Ectodermal cell (in vitro differentiated cells): ENCODE measurements around the gene ULK3.

ENCODE experiments used
- H3K27ac ChIP-seq: 2 replicates; pipeline ENCODE4 v1.7.0; 2013; ENCODE audit warnings: mild to moderate bottlenecking, low read depth, low read length; ENCODE audit not compliant: insufficient read depth, poor library complexity, severe bottlenecking
- H3K27me3 ChIP-seq: 2 replicates; pipeline ENCODE4 v1.7.0; 2013; ENCODE audit warnings: mild to moderate bottlenecking, low read length; ENCODE audit not compliant: insufficient read depth, control insufficient read depth, poor library complexity, severe bottlenecking
- H3K36me3 ChIP-seq: one replicate; pipeline ENCODE4 v1.7.0; 2013; ENCODE audit warnings: low read length; ENCODE audit not compliant: control insufficient read depth, insufficient read depth
- H3K4me1 ChIP-seq: one replicate; pipeline ENCODE4 v1.7.0; 2013; ENCODE audit warnings: low read length; ENCODE audit not compliant: control insufficient read depth, insufficient read depth
- H3K4me3 ChIP-seq: 2 replicates; pipeline ENCODE4 v1.7.0; 2013; ENCODE audit warnings: low read depth, low read length, control low read depth; ENCODE audit not compliant: insufficient read depth
- H3K9me3 ChIP-seq: 2 replicates; pipeline ENCODE4 v1.7.0; 2013; ENCODE audit warnings: mild to moderate bottlenecking, low read length, moderate library complexity; ENCODE audit not compliant: control insufficient read depth
- WGBS, 2 experiments: methylation state at CpG; one replicate each; pipeline ENCODE4 v1.1.7; 2013; ENCODE audit warnings: missing lambda C conversion rate in 2 of 2; 5-methylcytosine and 5-hydroxymethylcytosine counted together

The ULK3 gene

GRCh38 chr15:74792227-74793016 is 50.5 kb downstream of the ULK3 start:
- WGBS, 2 experiments, result 87 to 90% methylated on average over 12 of the region's 12 CpGs

GRCh38 chr15:74791667-74792066 is 51.3 kb downstream of the ULK3 start:
- H3K27ac ChIP-seq, result no peak overlapping the region

More at GRCh38 chr15:74792227-74793016, 50.5 kb downstream of the ULK3 start:
- H3K27me3 ChIP-seq, result no peaks in the 10 kb centered on the region
- H3K27ac ChIP-seq, result no peak overlapping the region
- no peak overlapping the region for H3K4me3 ChIP-seq
- H3K36me3 ChIP-seq, result no peaks in the 10 kb centered on the region
- H3K9me3 ChIP-seq, result no peaks in the 10 kb centered on the region
- peaks cover 39% of the 10 kb centered on the region for H3K4me1 ChIP-seq

GRCh38 chr15:74791007-74791406 is 51.9 kb downstream of the ULK3 start:
- peaks cover 42% of the 10 kb centered on the region for H3K4me1 ChIP-seq
- no peaks in the 10 kb centered on the region for H3K27me3 ChIP-seq
- no peak overlapping the region for H3K27ac ChIP-seq
- H3K36me3 ChIP-seq, result no peaks in the 10 kb centered on the region
- no peaks in the 10 kb centered on the region for H3K9me3 ChIP-seq
- 100% methylated on average over 1 of the region's 1 CpG; no CpG with 5 or more reads in 1 of the 2 experiments for WGBS, 2 experiments
- H3K4me3 ChIP-seq, result no peak overlapping the region

More at GRCh38 chr15:74791667-74792066, 51.3 kb downstream of the ULK3 start:
- Histone ChIP-seq H3K36me3 (no peaks in the 10 kb centered on the region), H3K27me3 (no peaks in the 10 kb centered on the region), H3K4me3 (no peak overlapping the region), H3K9me3 (no peaks in the 10 kb centered on the region), H3K4me1 (peaks cover 42% of the 10 kb centered on the region)
- WGBS, 2 experiments, result 94 to 95% methylated on average over 7 of the region's 7 CpGs

GRCh38 chr15:74790080-74790916 is 52.7 kb downstream of the ULK3 start:
- Histone ChIP-seq H3K4me3 (no peak overlapping the region), H3K4me1 (peaks cover 42% of the 10 kb centered on the region), H3K27me3 (no peaks in the 10 kb centered on the region), H3K9me3 (no peaks in the 10 kb centered on the region), H3K27ac (no peak overlapping the region), H3K36me3 (no peaks in the 10 kb centered on the region)
- WGBS, 2 experiments, result 87 to 92% methylated on average over 15 of the region's 15 CpGs

- no peak overlapping the region for H3K27ac ChIP-seq
- no peak overlapping the region for H3K4me3 ChIP-seq
- WGBS, 2 experiments, result 92 to 95% methylated on average over 3 of the region's 3 CpGs
- H3K27me3 ChIP-seq, result no peaks in the 10 kb centered on the region
- no peaks in the 10 kb centered on the region for H3K36me3 ChIP-seq
- peaks cover 42% of the 10 kb centered on the region for H3K4me1 ChIP-seq
- H3K9me3 ChIP-seq, result no peaks in the 10 kb centered on the region
Observed at GRCh38 chr15:74789741-74790079, 53.2 kb downstream of the ULK3 start.

- Histone ChIP-seq H3K9me3 (no peaks in the 10 kb centered on the region), H3K27ac (no peak overlapping the region)
- 85 to 87% methylated on average over 14 of the region's 14 CpGs for WGBS, 2 experiments
Observed at GRCh38 chr15:74789171-74789631, 53.8 kb downstream of the ULK3 start.

GRCh38 chr15:74788683-74789151 is 54.2 kb downstream of the ULK3 start:
- no peaks in the 10 kb centered on the region for H3K9me3 ChIP-seq
- WGBS, 2 experiments, result 72 to 75% methylated on average over 8 to 9 of the region's 9 CpGs
- H3K4me1 ChIP-seq, result peaks cover 48% of the 10 kb centered on the region
- no peaks in the 10 kb centered on the region for H3K27me3 ChIP-seq
- no peak overlapping the region for H3K4me3 ChIP-seq
- no peak overlapping the region for H3K27ac ChIP-seq
- H3K36me3 ChIP-seq, result no peaks in the 10 kb centered on the region

More at GRCh38 chr15:74789171-74789631, 53.8 kb downstream of the ULK3 start:
- H3K4me1 ChIP-seq, result peaks cover 44% of the 10 kb centered on the region
- no peak overlapping the region for H3K4me3 ChIP-seq
- no peaks in the 10 kb centered on the region for H3K27me3 ChIP-seq
- H3K36me3 ChIP-seq, result no peaks in the 10 kb centered on the region

- Histone ChIP-seq H3K27me3 (no peaks in the 10 kb centered on the region), H3K9me3 (no peaks in the 10 kb centered on the region), H3K4me1 (peaks cover 49% of the 10 kb centered on the region), H3K27ac (no peak overlapping the region), H3K36me3 (no peaks in the 10 kb centered on the region), H3K4me3 (no peak overlapping the region)
- 58 to 64% methylated on average over 7 of the region's 7 CpGs for WGBS, 2 experiments
Observed at GRCh38 chr15:74788042-74788682, 54.8 kb downstream of the ULK3 start.

GRCh38 chr15:74787251-74788041 is 55.5 kb downstream of the ULK3 start:
- H3K9me3 ChIP-seq, result no peaks in the 10 kb centered on the region
- no peaks in the 10 kb centered on the region for H3K27me3 ChIP-seq
- WGBS, 2 experiments, result 48% methylated on average over 13 of the region's 13 CpGs
- H3K4me1 ChIP-seq, result peaks cover 48% of the 10 kb centered on the region
- H3K4me3 ChIP-seq, result no peak overlapping the region
- no peak overlapping the region for H3K27ac ChIP-seq
- H3K36me3 ChIP-seq, result no peaks in the 10 kb centered on the region
